Lung (tissue), 16 donors: ENCODE results near the gene OR5AP2. TPM values are rescaled to one million over a fixed set of nuclear protein-coding genes. Genes with fewer than 3 reads are reported as not detected.
"Not testable (repeated sequence)": the region's sequence is repeated elsewhere in the genome, so short reads cannot be mapped to it uniquely, and the experiment has no call there.

Source experiments
- ATAC-seq: fragments of 200-7000 bp; cut with Tn5 transposase; one replicate; pipeline ENCODE4 v1.9.1; 2020; ENCODE audit warnings: moderate number of reproducible peaks; ENCODE audit not compliant: insufficient read depth, low FRiP score
- DNase-seq, 3 donors: peaks; one replicate each; pipeline ENCODE4 v3.0.0-alpha.2; 2013 to 2017
- H3K27ac ChIP-seq, 2 donors: one replicate each; pipeline ENCODE4 v1.5.1; 2013; ENCODE audit warnings: mild to moderate bottlenecking in 2 of 2, moderate library complexity in 2 of 2, control low read depth in 1 of 2, inconsistent platforms in 1 of 2, low read depth in 1 of 2, low read length in 1 of 2
- H3K27me3 ChIP-seq, 3 donors: one replicate each; pipeline ENCODE4 v1.5.1; 2013; ENCODE audit warnings: low read length in 2 of 3; ENCODE audit not compliant: control insufficient read depth in 3 of 3, insufficient read depth in 3 of 3
- H3K36me3 ChIP-seq, 4 donors: one replicate each; pipeline ENCODE4 v1.5.1; 2013; ENCODE audit warnings: low read length in 4 of 4, mild to moderate bottlenecking in 1 of 4, moderate library complexity in 1 of 4; ENCODE audit not compliant: control insufficient read depth in 4 of 4, insufficient read depth in 4 of 4
- H3K4me1 ChIP-seq, 5 donors: one replicate each; pipeline ENCODE4 v1.5.1; 2013; ENCODE audit warnings: low read length in 5 of 5, mild to moderate bottlenecking in 2 of 5, moderate library complexity in 1 of 5; ENCODE audit not compliant: control insufficient read depth in 5 of 5, insufficient read depth in 5 of 5
- H3K4me3 ChIP-seq: one replicate; pipeline ENCODE4 v1.5.1; 2013; ENCODE audit warnings: mild to moderate bottlenecking, control low read depth, moderate library complexity
- H3K9ac ChIP-seq, 2 donors: one replicate each; pipeline ENCODE4 v1.5.1; 2013; ENCODE audit warnings: low read length in 2 of 2, control low read depth in 1 of 2; ENCODE audit not compliant: insufficient read depth in 1 of 2
- H3K9me3 ChIP-seq, 4 donors: one replicate each; pipeline ENCODE4 v1.5.1; 2013; ENCODE audit warnings: low read length in 3 of 4, mild to moderate bottlenecking in 1 of 4, moderate library complexity in 1 of 4; ENCODE audit not compliant: control insufficient read depth in 4 of 4, insufficient read depth in 3 of 4
- CTCF ChIP-seq: IDR thresholded peaks from 2 replicates; pipeline ENCODE4 v1.5.1; 2012; ENCODE audit warnings: mild to moderate bottlenecking; ENCODE audit errors: control extremely low read depth, extremely low read depth
- WGBS, 2 donors: extraction: QIAGEN DNeasy Blood & Tissue Kit; methylation state at CpG; one replicate each; pipeline ENCODE4 v1.1.7; 2013; 5-methylcytosine and 5-hydroxymethylcytosine counted together
- long read RNA-seq, 5 donors: transcript quantifications; one replicate each; lab custom pipeline, GENCODE V29; 2026
- polyA plus RNA-seq, 2 donors: library from polyadenylated mRNA; stranded (reverse); fragments of 200-250 nt; gene quantifications; one replicate each; pipeline ENCODE4 v1.2.1, GENCODE V29; 2013
- total RNA-seq, 2 donors: library from RNA; depleted of rRNA in 1 of 2; stranded (reverse); fragments of >200 nt in 1 of 2; gene quantifications; one replicate each; pipeline ENCODE4 v1.2.1, GENCODE V29; 2014 to 2021
- donor health status: control.
- donor health status: control.
- donor health status: Bipolar disorder and iron deficiency.
- donor health status: healthy.
- donor health status: DM: yes; HTN: yes; CAD: no.

OR5AP2 gene
- not detected for total RNA-seq
- polyA plus RNA-seq: not detected
- long read RNA-seq, donor 1, partial matches to known transcripts: 0 of 1 reads
- long read RNA-seq, donor 1, other reads (novel, unspliced or antisense): 0 of 1 reads
- long read RNA-seq, donor 2: 0 reads
- long read RNA-seq, donor 3: 0 reads
- long read RNA-seq, donor 4, partial matches to known transcripts: 0 of 1 reads
- long read RNA-seq, donor 4, other reads (novel, unspliced or antisense): 0 of 1 reads
- long read RNA-seq, donor 5: 0 reads

GRCh38 chr11:56642339-56642738 is at the start of gene OR5AP2:
TSS of gene OR5AP2 (minus strand) at chr11:56642439. CDS start at chr11:56642439, 0 bp downstream.
- Histone ChIP-seq H3K36me3 (no peaks in the 10 kb centered on the region), H3K4me1 (no peaks in the 10 kb centered on the region), H3K9ac (no peak within 1 kb of the TSS), H3K4me3 (no peak within 1 kb of the TSS), H3K27ac (no peak within 1 kb of the TSS), H3K9me3 (peaks cover 0 to 4% (median 0%) of the 10 kb centered on the region in 4 donors), H3K27me3 (no peaks in the 10 kb centered on the region)
- no peak for ATAC-seq
- 82 to 87% methylated on average over 2 of the region's 2 CpGs for WGBS, 2 donors
- DNase-seq: no peak
- no peak for TF ChIP-seq CTCF

GRCh38 chr11:56691179-56691578 is 48.9 kb upstream of the OR5AP2 start:
- H3K27ac ChIP-seq, H3K9ac ChIP-seq, H3K4me1 ChIP-seq, H3K4me3 ChIP-seq, H3K36me3 ChIP-seq, H3K27me3 ChIP-seq, DNase-seq, ATAC-seq, H3K9me3 ChIP-seq: not testable (repeated sequence)
- WGBS, 2 donors: 91% methylated on average over 3 of the region's 3 CpGs

GRCh38 chr11:56688554-56689100 is 46.4 kb upstream of the OR5AP2 start:
- Histone ChIP-seq H3K36me3 (no peaks in the 10 kb centered on the region), H3K4me3 (no peak overlapping the region), H3K4me1 (no peaks in the 10 kb centered on the region), H3K27ac (no peak overlapping the region), H3K27me3 (no peaks in the 10 kb centered on the region), H3K9ac (no peak overlapping the region), H3K9me3 (no peaks in the 10 kb centered on the region)
- TF ChIP-seq CTCF: no peak
- 67 to 82% methylated on average over 1 of the region's 1 CpG for WGBS, 2 donors
- ATAC-seq (no peak), DNase-seq (no peak)

DNA sequence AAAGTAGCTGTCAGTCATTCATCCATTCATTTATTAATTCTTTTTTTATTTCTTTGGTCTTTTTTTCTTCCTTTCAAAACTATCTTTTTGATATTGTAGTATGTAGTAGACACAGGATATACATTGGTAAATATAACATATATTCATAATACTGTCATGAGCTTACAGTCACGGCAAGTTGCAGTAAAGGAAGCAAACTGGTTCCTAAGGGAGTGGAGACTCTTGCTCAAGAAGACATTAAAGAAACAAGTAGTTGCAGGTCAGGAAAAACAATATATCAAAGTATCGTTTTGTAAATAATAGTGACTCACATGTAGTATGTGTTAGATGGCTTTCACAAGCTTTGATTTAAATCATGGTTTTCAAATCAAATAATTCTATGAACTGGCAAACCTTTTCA is 28.7 kb upstream of the OR5AP2 start:
- Histone ChIP-seq H3K27me3 (no peaks in the 10 kb centered on the region), H3K4me1 (no peaks in the 10 kb centered on the region), H3K9ac (no peak overlapping the region), H3K27ac (no peak overlapping the region), H3K36me3 (no peaks in the 10 kb centered on the region), H3K9me3 (no peaks in the 10 kb centered on the region), H3K4me3 (no peak overlapping the region)
- DNase-seq (no peak), ATAC-seq (no peak)
- 80 to 88% methylated on average over 2 of the region's 2 CpGs for WGBS, 2 donors
- TF ChIP-seq CTCF: no peak
